ENCODE measurements around the gene TMEM51. TPM values are rescaled to one million over a fixed set of nuclear protein-coding genes. Genes with fewer than 3 reads are reported as not detected.

TMEM51 gene
- total RNA-seq, 1 donor from 2014 or later: 0.81 TPM

DNA sequence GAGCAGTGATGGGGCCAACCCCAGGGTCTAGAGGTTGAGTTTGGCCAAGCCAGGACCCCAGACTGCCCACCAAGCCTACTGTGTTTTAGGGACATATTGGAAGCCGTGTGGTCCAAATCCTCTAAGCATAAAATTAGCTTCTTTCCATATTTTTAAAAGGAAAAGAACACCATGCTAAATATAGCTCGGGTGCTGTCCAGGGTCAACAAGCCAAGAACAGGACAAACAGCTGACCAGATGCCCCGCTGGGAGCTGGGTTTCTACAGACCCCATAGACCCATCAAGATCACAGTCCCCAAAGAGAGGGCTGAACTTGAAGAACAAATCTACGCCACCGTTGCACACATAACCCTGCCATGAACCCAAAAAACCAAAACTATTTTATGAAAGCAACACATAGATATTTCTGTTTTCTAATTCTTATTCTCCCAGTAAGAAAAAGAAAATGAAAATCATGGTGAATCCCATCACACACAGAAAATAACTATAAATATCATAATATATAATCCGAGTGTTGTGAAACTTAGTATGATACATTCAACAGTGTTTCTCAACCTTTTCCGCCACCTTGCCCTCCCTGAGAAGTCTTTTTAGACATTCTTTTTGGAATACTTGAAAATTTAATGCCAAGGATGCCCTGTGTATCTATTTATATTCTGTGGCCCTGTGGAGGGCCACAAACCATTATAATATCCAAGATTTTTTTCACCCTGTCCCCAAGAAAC lies 57.3 kb downstream of the TMEM51 start:
- Mint-ChIP-seq H3K27ac (ENCODE audit: unreplicated experiment) (no peak overlapping the region), H3K27me3 (ENCODE audit: unreplicated experiment) (peaks cover 10% of the 10 kb centered on the region), H3K36me3 (ENCODE audit: unreplicated experiment) (no peaks in the 10 kb centered on the region), H3K4me3 (ENCODE audit: unreplicated experiment) (no peak overlapping the region), H3K9me3 (ENCODE audit: unreplicated experiment) (no peaks in the 10 kb centered on the region), H3K4me1 (ENCODE audit: unreplicated experiment) (peaks cover 47% of the 10 kb centered on the region)
- TF ChIP-seq, protein P1, sequence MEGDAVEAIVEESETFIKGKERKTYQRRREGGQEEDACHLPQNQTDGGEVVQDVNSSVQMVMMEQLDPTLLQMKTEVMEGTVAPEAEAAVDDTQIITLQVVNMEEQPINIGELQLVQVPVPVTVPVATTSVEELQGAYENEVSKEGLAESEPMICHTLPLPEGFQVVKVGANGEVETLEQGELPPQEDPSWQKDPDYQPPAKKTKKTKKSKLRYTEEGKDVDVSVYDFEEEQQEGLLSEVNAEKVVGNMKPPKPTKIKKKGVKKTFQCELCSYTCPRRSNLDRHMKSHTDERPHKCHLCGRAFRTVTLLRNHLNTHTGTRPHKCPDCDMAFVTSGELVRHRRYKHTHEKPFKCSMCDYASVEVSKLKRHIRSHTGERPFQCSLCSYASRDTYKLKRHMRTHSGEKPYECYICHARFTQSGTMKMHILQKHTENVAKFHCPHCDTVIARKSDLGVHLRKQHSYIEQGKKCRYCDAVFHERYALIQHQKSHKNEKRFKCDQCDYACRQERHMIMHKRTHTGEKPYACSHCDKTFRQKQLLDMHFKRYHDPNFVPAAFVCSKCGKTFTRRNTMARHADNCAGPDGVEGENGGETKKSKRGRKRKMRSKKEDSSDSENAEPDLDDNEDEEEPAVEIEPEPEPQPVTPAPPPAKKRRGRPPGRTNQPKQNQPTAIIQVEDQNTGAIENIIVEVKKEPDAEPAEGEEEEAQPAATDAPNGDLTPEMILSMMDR (IDR thresholded peaks at IDR 0.05): no peak
- DNase-seq (ENCODE audit: extremely low spot score, unreplicated experiment): no peak

DNA sequence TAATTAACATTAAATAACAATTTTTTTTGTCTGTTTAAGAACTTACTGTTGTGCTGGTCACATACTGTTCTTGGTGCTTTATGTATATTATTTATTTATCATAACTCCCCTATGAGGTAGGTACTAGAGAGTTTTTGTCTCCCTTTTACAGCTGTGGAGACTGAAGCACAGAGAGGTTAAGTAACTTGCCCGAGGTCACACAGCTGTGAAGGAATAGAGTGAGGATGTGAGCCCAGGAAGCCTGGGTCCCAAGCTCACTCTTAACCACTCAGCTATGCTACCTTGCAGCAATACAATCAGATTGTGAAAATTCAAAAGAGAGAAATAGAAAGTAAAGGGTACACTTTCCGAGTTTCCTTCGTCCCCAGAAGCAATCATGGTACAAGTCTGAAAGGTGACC lies 57.9 kb downstream of the TMEM51 start:
- Mint-ChIP-seq H3K9me3 (ENCODE audit: unreplicated experiment) (no peaks in the 10 kb centered on the region), H3K27me3 (ENCODE audit: unreplicated experiment) (peaks cover 9% of the 10 kb centered on the region), H3K36me3 (ENCODE audit: unreplicated experiment) (no peaks in the 10 kb centered on the region), H3K4me3 (ENCODE audit: unreplicated experiment) (no peak overlapping the region), H3K4me1 (ENCODE audit: unreplicated experiment) (peaks cover 43% of the 10 kb centered on the region), H3K27ac (ENCODE audit: unreplicated experiment) (no peak overlapping the region)
- no peak for DNase-seq (ENCODE audit: extremely low spot score, unreplicated experiment)
- TF ChIP-seq, protein P1 (IDR thresholded peaks at IDR 0.05): no peak

DNA sequence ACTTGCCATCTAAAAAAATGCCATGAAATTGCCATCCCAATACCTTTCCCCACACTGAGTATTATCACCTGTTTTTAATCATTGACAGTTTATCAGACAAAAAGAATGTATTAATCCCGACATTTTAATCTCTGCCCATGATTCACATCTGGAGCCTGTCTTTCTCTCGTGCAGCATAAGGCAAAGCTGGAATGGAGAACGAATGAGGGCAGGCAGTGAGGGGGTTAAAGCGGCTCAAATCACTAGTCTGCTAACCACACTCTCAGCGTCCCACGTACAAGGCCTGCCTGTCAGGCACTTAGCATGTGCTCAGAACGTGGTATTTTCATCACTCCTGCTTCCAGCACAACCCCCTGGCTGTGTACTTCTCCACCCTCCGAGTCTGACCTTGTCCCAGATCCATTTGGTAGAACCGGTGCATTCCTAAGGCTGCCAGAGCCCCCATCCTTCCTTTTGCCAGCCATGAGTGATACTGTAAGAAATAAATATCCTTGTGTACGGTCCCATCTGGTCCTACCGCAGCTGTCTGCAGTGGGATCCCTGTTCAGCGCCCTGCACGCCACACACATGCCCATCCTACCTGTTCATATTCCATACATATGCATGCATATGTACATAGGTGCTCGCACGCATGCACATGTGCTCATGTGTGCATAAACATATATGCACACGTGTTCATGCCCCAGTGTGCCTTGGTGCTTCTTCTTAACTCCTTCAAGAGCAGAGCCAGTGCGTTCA lies 58.8 kb downstream of the TMEM51 start:
- Mint-ChIP-seq H3K36me3 (ENCODE audit: unreplicated experiment) (no peaks in the 10 kb centered on the region), H3K27me3 (ENCODE audit: unreplicated experiment) (peaks cover under 1% of the 10 kb centered on the region), H3K9me3 (ENCODE audit: unreplicated experiment) (no peaks in the 10 kb centered on the region), H3K4me3 (ENCODE audit: unreplicated experiment) (no peak overlapping the region), H3K27ac (ENCODE audit: unreplicated experiment) (peak overlapping the region; percentile 36), H3K4me1 (ENCODE audit: unreplicated experiment) (peaks cover 34% of the 10 kb centered on the region)
- no peak for DNase-seq (ENCODE audit: extremely low spot score, unreplicated experiment)
- TF ChIP-seq, protein P1 (IDR thresholded peaks at IDR 0.05): no peak

DNA sequence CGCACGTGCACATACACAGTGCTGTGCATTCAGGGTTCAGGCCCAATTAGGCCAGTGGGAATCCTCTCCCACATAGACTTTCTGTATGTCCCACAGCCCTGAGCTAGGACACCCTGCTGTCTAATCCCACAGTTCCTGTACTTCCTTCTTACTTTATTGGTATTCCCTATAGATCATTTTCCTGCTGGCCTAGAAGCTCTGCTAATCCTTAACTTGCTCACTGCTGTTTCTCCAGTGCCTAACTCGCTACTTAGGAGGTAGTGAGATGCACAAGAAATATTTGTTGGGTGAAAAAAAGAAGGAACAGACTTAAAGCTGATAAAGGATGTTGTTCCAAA lies 59.4 kb downstream of the TMEM51 start:
- Mint-ChIP-seq H3K36me3 (ENCODE audit: unreplicated experiment) (no peaks in the 10 kb centered on the region), H3K27ac (ENCODE audit: unreplicated experiment) (peak overlapping the region; percentile 36), H3K4me1 (ENCODE audit: unreplicated experiment) (peaks cover 33% of the 10 kb centered on the region), H3K27me3 (ENCODE audit: unreplicated experiment) (no peaks in the 10 kb centered on the region), H3K9me3 (ENCODE audit: unreplicated experiment) (no peaks in the 10 kb centered on the region), H3K4me3 (ENCODE audit: unreplicated experiment) (no peak overlapping the region)
- no peak for DNase-seq (ENCODE audit: extremely low spot score, unreplicated experiment)
- TF ChIP-seq, protein P1 (IDR thresholded peaks at IDR 0.05): no peak

DNA sequence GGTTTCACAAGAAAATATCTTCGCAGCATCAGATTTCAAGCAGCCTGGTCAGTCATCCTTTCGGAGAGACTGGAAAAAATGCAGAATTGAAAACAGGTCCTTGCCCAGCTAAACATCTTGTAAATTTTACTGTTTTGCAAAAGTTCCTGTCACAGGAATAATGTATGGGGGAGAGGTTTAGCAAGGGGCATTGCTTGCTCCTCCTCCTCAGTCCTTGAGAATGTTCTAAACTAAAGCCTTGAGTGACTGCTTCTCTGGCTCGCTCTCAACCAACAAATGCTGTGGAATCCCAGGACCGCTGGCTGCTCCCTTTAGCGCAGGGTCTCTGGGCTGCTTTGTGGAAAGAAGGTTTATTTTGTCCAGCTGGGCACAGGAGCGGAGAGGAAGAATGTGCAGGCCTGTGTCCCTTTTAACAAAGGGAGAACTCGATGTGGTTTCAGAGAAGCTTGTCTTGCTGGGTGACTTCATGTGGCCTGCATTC lies 59.8 kb downstream of the TMEM51 start:
- TF ChIP-seq, protein P1 (IDR thresholded peaks at IDR 0.05): no peak
- DNase-seq (ENCODE audit: extremely low spot score, unreplicated experiment): no peak
- H3K27ac Mint-ChIP-seq (ENCODE audit: unreplicated experiment): peak overlapping the region; percentile 36
- H3K27me3 Mint-ChIP-seq (ENCODE audit: unreplicated experiment): no peaks in the 10 kb centered on the region
- no peaks in the 10 kb centered on the region for H3K9me3 Mint-ChIP-seq (ENCODE audit: unreplicated experiment)
- peaks cover 33% of the 10 kb centered on the region for H3K4me1 Mint-ChIP-seq (ENCODE audit: unreplicated experiment)
- no peaks in the 10 kb centered on the region for H3K36me3 Mint-ChIP-seq (ENCODE audit: unreplicated experiment)
- H3K4me3 Mint-ChIP-seq (ENCODE audit: unreplicated experiment): no peak overlapping the region
